Kidney tubule cell (primary cell): Measurements from ENCODE around the gene PALD1.

Experiments used
- DNase-seq: peaks from one replicate; pipeline ENCODE4 v3.0.0-alpha.2; 2018; ENCODE audit warnings: low spot score

PALD1 gene

DNA sequence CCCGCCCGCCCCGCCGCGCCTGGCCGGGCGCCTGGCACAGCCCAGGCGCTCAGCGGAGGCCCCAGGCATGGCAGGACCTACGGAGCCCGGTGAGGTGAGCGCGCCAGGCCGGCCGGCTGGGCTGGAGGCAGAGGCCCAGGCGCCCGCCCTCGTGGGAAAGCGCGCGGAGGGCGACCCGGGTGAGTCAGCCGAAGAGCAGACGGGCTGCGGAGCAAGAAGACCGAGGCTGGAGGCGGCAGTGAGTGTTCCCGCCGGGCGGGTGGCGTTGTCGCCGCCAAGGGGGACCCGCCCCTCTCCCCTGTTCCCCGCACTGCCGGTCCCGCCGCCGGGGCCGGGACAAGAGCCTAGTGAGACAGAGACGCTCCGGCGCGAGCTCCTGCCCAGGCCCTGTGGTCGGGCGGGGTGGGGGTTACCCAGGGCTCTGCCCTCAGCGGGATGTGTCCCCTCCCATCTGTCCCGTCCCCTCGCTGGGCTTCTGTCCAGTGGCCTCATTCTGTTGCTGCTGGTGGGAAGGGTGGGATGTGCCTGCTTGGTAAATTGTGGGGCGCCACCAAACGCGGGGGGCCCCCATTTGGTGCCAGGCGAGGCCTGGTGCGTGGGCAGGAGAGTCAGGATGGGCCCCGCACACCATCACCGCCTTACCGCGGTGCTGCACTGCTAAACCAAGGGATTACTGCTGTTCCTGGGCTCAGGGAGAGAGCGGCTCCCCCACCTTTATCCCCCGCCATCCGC lies 20.1 kb upstream of the PALD1 start:
- DNase-seq = peak; percentile 82

DNA sequence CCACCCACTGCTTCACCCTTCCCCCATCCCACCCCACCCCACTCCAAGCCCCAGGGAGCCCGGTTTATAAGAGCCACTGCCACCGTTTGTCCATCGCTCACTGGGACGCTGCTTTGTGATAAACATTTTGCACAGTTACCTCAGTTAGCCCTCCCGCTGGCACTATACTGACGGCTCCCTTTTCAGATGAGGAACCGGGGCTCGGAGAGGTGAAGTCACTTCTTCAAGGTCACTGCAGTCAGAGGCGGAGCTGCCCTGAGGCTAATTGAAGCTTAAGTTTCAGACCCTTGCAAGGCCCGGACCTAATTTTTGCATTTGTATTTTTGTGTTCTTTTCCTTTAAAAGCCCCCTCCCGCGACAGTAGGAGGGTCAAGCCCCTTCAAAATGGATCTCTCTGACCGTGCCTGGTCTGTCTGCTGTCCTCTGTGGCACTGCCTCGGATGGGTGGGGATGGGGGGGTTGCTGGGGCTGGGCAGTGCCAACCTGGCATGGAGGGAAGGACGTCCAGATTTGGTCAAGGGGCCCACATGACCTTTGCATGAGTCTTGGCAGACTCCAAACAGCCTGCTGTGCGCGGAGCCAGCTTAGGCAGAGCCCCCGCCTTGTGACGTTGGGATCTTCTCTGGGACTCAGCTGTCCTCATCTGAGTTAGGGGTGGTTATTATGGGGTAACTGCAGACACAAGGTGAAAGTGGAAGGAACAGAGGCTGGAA lies 19.4 kb upstream of the PALD1 start:
- no peak for DNase-seq

DNA sequence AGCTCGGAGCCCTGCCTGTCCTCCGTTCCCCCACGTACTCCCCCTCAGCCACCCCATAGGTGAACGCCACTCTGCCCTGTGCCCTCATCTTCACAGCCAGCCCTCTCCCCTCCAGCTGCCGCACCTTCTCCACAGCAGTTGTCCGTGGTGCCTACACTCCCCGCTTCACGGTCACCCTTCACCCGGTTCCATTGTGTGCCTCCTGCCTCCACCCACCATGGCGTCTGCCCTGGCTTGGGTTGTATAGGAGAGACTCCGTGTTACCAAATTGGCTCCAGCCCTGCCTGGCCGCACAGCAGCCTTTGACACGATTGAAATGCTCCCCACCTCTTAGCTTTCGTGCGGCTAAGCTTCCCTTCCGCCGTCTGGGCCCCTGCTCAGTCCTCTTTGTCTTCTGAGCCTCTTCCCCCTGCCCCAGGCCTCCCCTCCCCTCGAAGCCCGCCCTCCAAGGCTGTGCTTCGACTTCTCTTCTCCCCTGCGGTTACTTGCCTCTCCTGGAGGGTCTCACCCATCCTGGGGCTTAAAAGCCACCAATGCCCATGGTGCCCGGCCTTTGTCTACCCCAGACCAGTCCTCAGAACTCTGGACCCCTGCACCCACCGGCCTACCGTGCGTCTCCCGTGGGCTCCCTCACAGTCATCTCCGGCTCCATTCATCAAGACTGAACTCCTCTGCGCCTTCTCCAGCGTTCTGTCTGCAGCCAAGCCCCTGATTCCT lies 18.6 kb upstream of the PALD1 start:
- DNase-seq = no peak

DNA sequence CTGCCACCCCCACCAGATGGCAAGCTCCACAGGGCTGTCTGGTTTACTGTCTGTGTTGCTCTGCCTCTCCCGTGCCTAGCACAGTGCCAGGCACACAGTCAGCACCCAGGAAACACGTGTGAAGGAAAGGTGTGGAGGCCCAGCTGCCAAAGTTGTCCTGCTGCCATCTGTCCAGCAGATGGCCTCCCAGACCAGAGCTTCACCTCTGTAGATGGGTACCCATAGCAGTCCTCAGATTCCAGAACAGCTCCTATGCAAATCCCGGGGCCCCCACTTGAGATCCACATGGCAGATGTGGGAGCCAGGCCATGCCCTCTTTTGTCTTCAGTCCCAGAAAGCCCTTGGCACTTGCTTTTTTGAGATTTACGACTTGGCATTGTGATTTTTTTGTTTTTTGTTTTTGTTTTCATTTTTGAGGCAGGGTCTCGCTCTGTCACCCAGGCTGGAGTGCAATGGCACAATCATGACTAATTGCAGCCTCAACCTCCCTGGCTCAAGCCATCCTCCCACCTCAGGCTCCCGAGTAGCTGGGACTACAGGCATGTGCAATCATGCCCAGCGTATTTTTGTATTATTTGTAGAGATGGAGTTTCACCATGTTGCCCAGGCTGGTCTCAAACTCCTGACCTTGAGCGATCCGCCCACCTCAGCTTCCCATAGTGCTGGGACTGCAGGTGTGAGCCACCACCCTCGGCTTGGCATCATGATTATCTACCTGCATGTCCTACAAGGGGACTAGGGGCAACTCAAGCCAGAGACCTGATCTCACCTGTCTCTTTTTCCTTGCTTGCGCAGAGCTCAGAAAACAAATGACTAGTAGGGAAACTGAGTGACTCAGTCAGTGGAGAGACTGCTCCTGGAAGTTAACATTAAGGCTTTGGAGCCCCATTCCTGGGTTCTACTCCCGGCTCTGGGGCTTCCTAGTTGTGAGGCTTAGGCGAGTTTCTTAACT lies 16.9 kb upstream of the PALD1 start:
- DNase-seq = peak; percentile 66

DNA sequence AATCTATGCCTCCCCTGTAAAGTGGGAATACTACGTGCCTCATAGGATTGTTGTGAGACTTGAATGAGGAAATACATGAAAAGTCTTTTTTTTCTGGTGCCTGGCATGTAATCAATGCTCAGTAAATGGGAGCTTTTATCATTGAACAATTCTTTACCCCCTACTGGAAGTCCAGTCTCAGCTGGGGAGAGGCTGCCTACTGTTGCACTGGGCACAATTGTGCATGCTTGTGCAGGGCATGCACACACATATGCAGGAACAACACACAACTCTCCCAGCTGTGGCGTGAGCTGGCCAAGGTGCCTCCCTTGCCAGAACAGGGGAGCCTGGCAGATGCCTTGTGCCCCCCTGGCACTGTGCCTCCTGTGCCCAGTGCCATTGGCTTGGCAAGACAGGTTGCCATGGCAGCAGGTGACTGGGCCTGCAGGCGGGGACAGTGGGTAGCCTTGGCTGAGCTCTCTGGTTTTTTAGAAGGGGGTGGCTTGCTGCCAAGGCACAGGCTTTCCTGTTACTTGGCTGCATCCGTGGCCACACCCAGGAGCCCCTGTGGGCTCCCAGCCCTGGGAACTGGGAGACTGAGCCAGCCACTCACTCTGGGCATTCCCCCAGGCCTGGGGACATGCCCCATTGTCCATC lies 16.1 kb upstream of the PALD1 start:
- peak; percentile 58 for DNase-seq

DNA sequence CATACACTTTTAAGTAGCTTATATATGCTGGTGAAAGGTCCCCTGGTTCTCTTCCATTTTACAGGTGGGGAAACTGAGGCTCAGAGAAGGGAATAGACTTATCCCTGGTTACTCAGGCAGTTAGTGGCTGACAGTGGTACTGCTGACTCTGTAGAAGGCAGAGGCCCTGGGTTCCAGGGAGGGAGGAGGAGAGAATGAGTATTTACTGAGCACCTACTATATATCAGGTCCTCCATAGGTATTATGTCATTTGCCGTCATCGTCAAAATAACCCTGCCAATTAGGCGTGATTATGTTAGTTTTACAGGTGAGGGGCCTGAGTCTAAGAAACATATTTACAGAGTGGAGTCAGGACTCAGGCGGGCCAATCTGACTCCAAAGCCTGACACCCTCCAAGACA lies 13.3 kb upstream of the PALD1 start:
- DNase-seq = no peak

DNA sequence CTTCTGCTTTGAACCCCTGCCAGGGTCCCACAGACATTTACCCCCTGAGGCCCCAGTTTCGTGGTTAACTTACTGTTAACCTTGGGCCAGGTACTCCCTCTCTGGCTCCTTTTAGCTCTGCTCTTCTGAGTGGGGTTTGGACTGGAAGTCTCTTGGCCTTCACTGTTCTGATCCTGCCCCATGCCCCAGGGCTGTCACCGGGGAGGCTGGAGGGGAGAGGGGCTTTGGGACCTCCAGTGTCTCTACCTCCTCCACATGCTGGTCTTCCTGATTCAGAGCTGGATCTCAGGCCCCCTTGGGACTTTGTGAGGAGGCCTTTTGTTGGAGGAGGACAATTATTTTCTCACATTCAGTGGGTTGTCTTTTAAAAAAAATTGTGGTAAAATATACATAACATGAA lies 12.7 kb upstream of the PALD1 start:
- DNase-seq = no peak

DNA sequence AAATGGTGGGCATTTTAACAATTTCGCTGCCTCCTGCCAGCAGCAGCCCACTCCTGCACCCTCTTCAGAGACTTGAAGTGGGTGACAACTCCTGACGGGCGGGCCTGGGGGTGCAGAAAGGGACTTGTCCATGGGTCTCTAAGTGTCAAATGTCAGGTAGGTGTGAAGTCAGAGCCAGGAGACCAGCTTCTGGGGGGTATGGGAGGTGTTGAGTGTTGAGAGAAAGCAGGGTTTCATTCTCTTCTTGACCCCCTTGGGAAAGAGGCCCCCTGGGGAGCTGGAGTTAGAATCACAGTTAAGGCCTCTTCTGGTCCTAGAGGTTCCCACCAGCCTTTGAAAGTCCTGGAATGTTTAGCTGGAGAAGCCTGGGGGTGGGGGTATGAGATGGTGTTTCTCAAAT lies 11.6 kb upstream of the PALD1 start:
- no peak for DNase-seq

DNA sequence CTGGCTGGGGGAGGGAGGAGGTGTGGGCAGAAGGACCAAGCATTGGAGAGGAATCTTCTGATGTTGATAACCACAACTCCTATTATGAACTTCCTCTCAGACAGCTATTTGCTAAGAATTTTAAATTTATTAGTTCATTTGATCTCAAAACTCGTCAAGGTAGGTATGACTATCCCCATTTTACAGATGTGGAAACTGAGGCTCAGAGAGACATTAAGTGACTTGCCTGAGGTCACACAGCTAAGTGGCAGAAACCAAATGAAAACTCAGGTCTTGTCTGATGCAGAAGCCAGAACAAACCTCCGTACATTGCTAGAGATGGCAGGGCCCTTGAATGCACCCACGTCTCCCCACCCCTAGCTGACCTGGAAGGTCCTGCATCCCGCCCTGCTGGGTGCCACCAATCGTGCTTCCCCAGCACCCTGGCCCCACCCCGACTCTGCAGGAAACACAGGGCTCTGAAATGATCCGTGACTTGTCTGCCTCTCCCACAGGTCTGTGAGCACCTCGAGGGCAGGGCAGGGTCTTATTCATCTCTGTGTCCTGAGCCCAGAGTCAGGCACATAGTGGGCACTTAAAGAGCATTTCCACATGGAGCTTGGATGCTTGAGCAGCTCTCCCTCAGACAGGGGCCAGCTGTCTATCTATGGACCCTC lies 5.6 kb upstream of the PALD1 start:
- DNase-seq = no peak

DNA sequence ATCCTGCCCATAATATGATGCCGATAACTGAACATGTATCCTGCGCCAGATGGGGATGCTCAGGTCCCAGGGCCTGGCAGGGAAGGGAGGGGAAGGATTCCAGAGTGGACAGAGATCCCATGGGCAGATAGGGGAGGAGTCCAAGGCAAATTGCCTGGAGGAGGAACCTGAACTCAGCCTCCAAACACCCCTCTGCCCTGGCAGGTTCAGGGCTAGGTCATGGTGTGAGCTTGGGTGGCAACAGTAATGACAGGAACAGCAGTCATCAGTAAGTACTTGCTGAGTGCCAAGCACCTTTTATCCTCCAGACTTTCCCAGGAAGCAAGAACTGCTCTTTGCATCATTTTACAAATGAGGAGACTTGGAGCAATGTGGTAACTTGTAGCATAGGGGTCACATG lies 3.8 kb upstream of the PALD1 start:
- no peak for DNase-seq

DNA sequence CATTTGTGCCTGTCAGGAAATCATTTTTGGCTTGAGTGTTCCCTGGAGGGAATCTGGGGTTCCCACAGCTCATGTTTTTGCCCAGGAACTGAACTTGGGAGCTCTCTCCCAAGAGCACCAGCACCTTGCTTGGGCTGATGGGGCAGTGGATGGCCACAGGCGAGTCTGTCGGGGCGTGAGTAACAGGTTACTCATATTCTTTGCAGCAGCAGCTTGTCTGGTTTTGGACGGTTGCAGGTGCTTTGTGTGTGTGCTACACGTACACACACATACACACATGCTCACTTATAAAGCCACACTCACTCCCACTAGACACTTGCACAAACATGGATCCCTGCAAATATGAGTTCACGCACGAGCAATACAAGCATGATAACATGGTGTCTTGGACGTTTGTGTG lies 2.9 kb upstream of the PALD1 start:
- peak; percentile 87 for DNase-seq

DNA sequence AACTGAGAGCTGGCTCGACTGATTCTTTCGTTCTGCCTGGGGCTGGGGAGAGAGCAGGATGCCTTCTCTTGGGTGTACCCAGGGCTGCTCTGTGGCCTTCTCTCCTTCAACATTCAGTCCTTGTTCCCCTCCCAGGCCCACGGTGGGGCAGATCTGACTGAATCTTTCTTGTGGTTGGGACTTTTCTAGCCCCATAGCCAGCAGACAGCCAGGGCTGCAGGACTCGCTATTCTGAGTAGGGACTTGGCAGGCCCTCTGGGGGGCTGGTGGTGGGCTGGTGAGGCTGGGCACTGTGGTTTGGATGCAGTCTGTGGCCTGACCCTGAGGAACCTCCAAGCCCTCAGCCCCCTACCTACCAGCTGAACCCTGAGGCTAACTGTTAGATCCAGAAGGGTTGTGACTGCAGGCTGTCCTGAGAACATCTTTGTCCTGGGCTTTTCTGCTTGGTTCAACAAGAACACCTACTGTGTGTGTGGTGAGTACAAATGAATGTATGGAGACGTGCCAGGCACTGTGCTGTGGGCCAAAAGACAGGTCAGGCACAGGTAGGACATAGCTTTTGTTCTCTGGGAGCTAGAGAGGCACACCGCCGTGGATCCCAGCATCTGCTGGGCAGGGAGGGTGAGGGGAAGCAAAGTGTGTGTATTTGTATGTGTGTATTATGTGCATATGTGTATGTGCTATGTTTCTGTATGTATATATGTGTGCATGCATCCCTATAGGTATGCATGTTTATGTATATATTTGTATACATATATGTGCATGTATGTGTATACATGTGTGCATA lies 2.1 kb upstream of the PALD1 start:
- DNase-seq = no peak

DNA sequence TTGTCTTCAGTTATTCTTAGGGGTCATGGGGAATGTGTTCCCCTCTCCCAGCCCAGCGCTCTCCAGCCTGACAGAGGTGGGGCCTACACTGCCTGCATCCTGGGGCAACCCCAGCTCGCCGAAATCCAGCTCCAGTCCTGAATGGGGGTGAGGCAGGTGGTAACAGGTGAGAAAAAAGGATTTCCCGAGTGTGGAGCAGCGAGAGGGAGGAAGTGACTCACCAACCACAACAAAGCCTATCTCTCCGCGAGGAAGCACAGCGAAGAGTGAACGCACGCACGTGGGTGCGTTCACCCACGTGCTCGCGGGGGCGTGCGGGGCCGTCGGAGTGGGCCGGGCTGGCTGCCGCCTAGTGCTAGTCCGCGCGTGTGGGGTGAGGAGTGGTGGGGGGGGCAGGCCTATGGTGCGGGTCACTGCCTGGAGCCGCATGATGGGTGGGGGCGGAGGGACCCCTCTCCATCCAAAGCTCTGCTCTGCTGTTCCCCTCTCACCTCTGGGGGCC lies 855 bp upstream of the PALD1 start:
- peak; percentile 68 for DNase-seq

DNA sequence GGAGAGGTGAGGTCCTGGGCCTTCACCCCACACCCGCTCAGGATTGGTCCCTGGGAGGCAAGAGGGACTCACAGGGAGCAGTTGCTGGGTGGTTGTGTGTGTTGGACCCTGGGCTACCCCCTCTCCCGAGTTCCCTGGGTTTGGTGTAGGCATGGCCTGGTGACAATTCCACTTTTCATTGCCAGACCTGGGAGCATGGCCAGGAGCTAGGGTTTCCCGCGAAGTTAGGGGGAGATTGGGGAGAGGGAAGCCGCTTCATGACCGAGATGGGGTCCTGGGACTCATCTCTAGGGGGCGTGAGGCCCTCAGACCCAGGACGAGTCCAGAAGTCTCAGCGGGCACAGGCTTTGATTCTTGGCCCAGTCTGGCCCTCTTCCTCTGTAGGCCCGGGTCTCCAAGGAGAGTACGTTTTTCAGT lies 606 bp downstream of the PALD1 start:
- no peak for DNase-seq

DNA sequence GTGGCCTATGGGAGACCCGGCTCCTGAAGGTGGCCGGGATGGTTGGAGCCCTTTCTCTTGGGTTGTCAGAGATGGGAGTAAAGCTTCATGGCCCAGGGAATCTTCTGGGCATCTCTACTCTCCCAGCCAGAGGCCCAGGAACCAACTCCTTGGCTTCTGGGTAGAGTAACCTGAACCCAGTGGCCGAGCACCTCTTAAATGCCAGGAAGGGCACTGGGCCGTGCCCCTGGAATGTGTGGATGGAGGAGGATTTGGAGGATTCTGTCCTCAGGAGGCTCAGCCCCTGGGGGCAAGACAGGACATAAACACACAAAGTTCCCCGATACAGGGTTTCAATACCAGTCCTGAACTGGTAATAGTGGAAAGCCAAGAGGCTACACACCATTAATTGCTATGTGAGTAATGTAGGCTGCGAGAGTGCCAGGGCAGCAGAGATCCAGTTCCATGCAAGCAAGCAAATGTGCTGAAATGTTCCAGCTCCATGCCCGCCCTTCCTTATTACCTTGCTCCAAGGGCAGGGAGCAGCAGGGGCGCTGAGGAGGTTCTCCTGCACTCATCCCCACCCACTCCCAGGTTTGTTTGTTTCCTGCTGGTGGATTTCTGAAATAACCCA lies 1.2 kb downstream of the PALD1 start:
- peak; percentile 34 for DNase-seq

DNA sequence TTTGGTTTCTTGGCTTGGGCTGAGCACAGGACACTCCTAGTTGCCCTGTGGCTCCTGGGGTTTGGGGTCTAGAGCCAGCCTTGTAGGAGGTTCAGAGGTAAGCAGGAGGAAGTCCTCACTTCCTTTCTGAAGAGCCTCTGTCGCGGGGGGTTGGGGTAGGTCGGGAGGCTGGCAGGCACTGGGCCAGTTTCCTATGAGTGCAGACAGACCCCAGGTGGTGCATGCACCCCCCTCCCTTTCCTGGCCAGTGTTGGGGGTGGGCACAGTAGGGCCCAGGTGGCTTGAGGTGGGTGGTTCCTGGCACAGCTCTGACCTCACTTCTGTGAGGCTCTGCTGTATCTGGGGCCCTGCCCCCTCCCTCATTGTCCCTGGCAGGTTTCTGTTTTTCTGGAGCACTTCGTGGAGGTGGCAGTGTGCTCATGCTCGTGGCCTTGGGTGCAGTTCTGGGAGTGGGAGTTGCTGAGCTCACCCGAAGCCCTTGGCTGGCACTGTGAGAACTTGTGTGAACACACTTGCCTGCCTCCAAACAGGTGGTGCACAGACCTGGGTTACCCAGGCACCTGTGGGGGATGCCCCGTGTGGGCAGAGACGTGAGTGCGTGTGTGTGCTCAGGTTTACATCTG lies 1.8 kb downstream of the PALD1 start:
- DNase-seq = no peak

DNA sequence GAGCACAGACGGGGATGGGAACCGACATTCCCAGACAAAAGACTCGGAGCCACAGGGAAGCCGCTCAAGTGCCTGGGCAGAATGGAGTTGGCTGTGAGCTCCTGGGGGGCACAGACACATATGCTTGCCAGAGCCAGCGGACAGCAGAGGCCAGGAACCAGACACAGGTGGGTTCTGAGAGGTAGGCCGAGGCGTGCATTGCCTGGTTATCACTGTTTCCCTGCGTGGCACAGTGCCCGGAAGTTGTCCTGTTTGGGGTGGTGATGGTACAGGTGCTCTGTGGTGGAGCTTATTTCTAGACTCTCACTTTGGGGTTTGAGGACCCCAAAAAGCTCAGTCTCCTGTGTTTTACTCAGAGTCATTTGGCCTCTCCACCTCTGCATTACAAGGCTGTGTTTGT lies 2.5 kb downstream of the PALD1 start:
- no peak for DNase-seq

DNA sequence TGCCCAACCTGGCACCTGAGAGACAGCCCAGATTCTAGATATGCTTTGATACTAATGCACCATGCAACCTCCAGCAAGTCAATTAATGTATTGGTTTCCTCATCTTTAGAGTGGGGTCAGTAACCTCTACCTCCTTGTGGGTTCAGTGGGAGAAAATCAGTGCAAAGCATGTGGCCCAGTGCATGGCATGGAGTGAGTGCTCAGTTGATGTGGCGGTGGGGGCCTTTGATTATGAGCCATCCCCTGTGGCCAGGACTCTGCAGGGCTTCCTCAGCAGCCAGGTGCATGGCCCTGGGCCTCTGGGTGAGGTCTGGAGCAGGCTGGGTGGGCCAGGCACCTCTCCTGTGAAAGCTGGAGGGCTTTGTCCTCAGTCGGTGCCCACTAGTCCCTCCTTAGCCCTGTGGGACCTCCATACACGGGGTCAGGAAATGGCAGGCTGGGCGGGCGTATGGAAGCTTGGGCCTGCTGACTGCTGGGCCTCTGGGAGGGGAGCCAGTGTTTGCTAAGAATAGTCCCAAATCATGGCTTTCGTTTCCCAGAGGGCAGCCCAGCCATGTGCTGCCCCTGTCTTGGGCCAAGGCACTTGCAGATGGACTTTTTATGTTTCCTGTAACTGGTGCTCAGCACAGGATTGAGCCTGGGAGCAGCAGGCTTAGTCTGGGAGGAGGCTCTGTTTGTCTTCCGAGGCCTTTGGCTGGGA lies 3.4 kb downstream of the PALD1 start:
- DNase-seq = no peak
